HG02943 (cell line): ENCODE results near the gene SFT2D3.

Source experiments
- ATAC-seq: cut with Tn5 transposase; IDR thresholded peaks from one replicate; pipeline ENCODE4 v1.9.1; 2021; ENCODE audit warnings: mild to moderate bottlenecking, low read depth, moderate library complexity; ENCODE audit not compliant: unreplicated experiment

Gene SFT2D3

DNA sequence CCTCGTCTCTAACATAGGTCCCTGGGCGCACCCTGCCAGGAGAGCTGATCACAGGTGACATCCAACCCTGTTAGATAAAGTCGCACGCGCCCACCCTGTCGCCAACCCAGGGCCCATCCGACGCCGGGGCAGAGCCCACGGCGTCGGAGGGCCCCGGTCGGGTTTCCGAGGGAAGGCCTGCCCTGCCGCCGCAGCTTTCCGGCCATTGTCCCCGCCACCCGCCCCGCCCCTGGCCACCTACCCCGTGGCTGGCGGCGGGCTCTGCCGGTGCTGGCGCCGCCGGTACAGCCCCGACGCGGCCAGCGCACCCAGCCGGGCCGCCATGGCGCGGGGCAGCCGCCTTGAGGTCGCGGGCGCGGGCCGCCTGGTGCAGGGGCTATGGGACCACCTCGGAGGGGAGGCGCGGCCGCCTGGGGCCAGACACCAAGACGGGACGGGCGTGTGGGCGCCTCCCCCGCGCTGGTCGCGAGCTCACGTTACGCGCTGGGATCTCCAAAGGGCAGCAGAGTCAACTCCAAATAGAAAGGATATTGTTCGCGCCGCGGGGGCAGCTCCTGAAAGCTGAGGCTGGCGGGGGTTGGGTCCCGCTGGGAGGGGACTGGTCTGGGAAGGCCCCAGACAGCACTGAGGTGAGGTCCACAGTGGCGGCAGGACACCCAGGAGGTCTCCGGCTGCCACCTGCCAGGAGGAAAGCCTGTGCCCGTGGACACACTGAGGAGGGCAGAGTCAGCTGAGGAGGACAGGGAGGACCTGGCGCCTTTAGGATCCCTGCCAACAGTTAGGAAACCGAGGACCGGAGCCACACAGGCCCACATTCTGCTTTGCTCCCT, 37.0 kb upstream of the SFT2D3 start:
- no peak for ATAC-seq

DNA sequence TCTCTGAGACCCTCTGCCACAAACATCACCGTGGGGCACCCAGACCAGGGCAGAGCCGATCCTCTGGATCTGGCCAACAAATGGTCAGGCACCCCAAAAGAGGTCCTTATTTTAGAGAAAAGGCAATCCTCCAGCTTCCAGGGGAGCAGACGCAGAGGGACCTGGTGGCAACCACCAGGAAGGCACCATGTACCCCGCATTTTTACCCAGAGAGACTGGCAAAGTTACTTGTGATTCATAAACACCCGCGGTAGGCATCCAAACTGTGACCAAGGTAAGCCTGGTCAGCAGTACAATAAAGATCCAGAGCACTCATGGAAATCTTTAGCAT, 36.4 kb upstream of the SFT2D3 start:
- no peak for ATAC-seq

DNA sequence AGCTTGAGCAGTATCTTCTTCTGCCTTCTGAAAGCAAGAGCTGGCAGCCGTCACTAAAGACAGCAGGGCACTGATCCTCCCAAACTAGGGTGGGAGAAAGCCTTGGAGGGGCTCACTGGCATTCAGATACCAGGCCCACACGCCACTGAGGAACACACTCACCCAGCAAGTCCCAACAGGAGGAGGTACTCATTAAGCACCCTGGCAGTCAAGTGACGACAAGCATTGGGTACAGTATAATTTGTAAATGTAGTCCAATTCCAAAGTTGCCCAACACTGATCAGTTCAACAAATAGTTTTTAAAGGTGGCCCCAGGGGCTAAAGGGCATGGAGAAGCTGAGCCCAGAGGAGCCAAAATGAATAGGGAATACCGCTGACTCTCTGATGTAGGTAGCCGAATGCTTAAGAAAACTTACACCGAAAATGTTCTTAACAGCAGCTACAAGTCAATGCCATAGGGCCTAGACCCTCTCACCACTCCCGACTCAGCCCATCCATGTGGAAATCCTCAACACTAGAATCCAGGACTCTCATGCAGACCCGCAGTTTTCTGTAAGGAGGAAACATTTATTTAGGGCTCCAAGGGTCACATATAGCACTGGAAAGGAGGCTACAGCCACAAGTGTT, 35.9 kb upstream of the SFT2D3 start:
- ATAC-seq: no peak

DNA sequence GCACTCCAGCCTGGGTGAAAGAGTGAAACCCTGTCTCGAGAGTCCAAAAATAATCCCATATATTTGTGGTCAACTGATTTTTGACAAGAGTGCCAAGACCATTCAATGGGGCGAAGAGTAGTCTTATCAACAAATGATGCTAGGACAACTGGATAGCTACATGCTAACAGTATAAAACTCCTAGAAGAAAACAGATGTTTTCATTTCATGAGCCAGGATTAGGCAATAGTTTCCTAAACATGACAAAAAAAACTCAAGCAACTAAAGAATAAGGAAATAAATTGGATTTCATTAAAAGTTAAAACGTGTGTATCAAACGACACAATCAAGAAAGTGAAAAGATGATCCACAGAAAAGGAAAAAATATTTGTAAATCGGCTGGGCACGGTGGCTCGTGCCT, 32.2 kb upstream of the SFT2D3 start:
- ATAC-seq: no peak

GRCh38 chr2:127670055-127670956, 31.0 kb upstream of the SFT2D3 start:
- no peak for ATAC-seq

DNA sequence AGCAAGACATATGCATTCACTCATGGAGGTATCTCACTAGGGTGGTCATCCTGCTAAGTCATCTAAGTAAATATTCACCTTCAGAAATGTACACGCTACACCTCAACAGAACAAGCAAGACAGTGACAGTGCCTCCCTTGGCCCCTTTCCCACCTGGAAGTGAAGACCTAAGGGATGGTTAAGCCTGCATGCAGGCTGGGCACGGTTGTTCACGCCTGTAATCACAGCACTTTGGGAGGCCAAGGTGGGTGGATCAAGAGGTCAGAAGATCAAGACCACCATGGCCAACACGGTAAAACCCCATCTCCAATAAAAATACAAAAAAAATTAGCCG, 30.4 kb upstream of the SFT2D3 start:
- ATAC-seq: no peak

DNA sequence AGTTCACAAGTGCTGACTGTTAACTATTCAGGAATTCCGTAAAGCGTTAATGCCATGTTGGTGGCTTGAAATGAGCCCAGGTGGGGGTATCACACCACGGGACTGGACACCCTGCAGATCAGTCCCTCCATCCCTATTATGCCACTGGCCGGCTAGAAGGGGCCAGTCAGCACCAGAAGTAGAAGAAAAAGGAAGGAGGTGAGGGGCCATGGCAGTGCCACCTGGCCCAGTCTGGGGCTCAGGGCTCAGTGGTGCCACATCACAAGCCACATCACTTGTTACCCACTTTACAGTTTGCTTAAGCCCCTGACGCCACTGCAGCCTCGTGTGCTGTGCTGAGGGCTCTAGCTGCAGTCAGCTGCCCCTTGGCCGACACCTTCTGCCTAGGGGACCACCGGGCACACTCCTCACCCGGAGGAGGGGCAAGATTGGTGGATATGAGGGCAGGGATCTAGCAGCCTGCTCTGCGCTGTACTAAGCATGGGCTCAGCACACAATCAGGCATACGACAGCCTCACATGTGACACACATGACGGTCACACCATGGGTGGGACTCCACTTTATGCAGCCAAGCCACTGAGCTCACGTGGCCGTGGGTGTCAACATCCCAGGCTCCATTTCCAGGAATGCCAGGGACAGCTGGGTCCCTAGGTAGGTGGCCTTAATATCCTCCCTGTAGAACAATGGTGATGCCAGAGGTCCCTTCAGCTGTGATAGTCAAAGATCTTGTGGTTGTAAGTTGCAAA, 29.6 kb upstream of the SFT2D3 start:
- ATAC-seq: no peak

GRCh38 chr2:127672341-127673224, 28.7 kb upstream of the SFT2D3 start:
- no peak for ATAC-seq

DNA sequence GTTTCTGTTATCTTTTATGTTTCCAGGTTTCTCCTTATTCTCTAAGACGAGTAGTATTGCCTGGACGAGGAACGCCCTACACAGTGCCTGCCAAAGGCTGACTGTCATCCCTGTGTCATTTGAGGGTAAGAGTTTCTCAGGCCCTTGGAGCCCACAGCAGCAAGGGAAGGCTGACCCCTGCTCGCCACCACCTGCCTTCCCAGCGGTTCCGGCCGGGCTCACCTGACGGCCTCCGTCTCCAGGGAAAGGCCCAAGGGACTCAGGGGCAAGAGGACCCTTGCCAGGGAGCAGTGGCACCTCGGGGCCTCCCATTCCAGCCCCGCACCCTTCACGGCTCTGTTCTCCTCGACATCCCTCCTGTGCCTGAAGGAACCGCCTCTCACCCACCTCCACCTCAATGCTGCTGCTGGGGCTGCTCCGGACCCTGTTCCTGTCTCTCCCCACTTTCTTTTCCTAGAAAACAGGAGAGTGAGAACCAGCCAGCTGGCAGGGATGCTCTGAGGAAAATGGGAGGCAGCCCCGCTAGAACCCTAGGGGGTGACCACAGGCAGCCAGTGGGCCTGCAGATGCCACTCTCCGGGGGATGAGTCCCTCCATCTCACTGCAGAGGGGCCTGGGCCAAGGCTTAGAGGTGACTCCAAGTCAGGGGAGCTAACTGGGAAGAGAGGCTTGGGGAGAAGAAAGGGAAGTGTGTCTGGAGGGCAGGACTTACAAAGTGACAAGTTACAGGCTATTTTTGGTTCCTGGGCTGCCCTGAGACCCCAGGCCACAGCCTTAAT, 27.8 kb upstream of the SFT2D3 start:
- ATAC-seq: no peak

DNA sequence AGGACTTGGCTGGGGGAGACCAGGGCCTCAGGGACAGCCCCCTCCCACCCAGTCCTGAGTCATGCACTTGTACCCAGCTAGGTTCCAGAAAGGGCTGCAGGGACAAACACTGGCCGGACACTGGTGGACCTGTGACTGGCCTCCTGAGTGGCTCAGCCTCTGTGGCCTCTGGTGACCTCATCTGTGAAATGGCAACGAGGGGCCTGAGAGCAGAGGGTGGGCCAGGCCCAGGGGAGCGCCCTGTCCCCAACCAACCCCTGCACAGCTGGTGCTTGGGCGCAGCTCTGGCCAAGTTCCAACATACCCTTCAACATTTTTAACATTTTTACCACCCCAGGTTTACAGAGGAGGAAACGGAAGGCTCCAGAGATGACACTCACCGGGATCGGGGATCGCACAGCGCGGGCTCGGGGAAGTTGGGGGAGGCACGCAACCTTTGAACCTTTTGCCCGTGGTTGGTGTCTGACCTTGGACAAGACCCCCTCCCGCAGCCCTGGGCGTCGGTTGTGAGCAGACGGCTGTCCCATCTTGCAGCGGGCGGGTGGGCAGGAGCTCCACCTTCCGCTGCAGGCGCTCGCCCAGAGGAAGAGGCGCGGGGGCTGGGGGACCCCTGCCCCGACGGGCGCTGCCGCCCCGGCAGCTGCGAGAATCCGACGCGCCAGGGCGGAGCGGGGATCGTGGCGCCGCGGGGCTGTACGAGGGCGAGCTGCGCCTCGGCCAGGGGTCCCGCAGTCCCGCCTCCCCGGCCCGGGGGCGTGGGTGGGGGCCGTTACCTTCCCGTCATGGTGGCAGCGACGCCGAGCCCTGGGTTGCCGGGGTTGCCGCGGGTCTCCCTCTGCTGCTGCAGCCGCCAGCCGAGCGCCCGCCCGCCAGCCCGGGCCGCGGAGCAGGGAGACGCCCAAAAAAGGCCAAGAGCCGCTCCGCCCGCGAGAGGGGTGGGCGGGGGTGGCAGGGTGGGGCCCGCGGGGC, 26.8 kb upstream of the SFT2D3 start:
- ATAC-seq: no peak

GRCh38 chr2:127675331-127676261, 25.7 kb upstream of the SFT2D3 start, which contains the start of gene LIMS2:
Gene LIMS2 (minus strand): TSS chr2:127675530. CDS start chr2:127675024, 506 bp downstream.
- no peak for ATAC-seq

DNA sequence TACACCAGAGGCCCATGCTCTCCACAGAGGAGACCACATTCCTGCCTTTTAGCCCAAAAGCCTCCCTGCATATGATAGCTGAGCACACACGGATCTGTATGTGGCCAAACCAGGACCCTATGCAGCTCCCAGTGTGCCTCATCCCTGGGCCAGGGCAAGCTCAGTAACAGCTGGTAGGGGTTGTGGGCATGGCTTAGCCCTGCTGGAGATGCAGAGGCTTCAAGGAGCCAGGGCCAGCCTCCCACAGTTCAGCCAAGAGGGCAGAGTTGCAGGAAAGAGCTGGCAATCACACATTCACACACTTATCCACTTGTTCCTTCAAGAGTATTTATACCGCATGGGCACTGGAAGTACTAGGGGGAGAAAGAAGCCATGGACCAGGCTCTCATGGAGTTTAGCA, 24.4 kb upstream of the SFT2D3 start:
- no peak for ATAC-seq

GRCh38 chr2:127678531-127678930, 22.8 kb upstream of the SFT2D3 start:
- ATAC-seq: no peak

DNA sequence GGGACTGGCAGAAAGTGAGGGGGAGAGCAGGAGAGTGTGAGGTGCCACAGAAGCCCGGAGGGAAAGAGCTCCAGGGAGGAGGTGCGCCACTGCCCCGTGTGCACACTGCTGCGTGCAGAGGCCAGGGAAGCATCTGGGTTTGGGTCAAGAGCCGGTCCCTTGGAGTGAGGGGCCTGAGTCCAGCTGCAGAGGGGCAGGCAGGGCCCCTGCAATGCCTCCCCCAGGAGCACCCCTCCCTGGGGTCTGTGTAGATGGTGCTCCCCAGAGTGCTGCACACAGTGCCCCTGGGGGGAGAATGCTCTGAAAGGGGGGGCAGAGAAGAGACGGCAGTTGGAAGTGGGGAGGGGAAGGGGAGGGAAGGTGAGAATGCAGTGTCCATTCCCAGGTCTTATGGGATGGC, 22.3 kb upstream of the SFT2D3 start:
- no peak for ATAC-seq

- no peak for ATAC-seq
These were observed 21.5 kb upstream of the SFT2D3 start for GRCh38 chr2:127679680-127680361.

GRCh38 chr2:127680706-127681287, 20.5 kb upstream of the SFT2D3 start:
- no peak for ATAC-seq
